IMR-90 (cell line): ENCODE measurements around the gene MAN1A2. TPM values are rescaled to one million over a fixed set of nuclear protein-coding genes. Genes with fewer than 3 reads are reported as not detected.

Experiments
- ATAC-seq: fragments of 200-7000 bp; cut with Tn5 transposase; 2 replicates; pipeline ENCODE4 v1.9.1; 2020; ENCODE audit warnings: low read depth, mild to moderate bottlenecking, moderate library complexity
- BruUV-seq: library from RNA; stranded (reverse); fragments of 400-500 nt; replicated peaks from 2 replicates; lab custom pipeline; 2021; lab: Mats Ljungman, UMichigan
- CTCF ChIA-PET: fragments of 300-600 bp; formaldehyde crosslinking; extraction: SDS; loops from one replicate; lab custom pipeline; 2021; ENCODE audit warnings: antibody characterized with exemption; lab: Yijun Ruan, JAX
- POLR2A ChIA-PET: fragments of 300-600 bp; sonication (Branson Sonifier 250); formaldehyde crosslinking; loops from one replicate; lab custom pipeline; 2022; ENCODE audit warnings: antibody characterized with exemption; ENCODE audit not compliant: unreplicated experiment; lab: Charles Lee
- DNase-seq: peaks from one replicate; pipeline ENCODE4 v3.0.0; 2013
- H2AFZ ChIP-seq: replicated peaks from 2 replicates; pipeline ENCODE3; 2013; ENCODE audit warnings: low read length, mild to moderate bottlenecking; ENCODE audit not compliant: poor library complexity
- H2AK5ac ChIP-seq: 2 replicates; pipeline ENCODE4 v1.6.1; 2013; ENCODE audit warnings: low read depth, low read length, inconsistent platforms
- H2AK9ac ChIP-seq: replicated peaks from 2 replicates; pipeline ENCODE3; 2013; ENCODE audit warnings: mild to moderate bottlenecking, low read depth, low read length, moderate library complexity; ENCODE audit not compliant: poor library complexity
- H2BK120ac ChIP-seq: 2 replicates; pipeline ENCODE4 v1.6.1; 2013; ENCODE audit warnings: low read depth, low read length, inconsistent platforms
- H2BK15ac ChIP-seq: 3 replicates; pipeline ENCODE4 v1.6.1; 2013; ENCODE audit warnings: low read depth, low read length, inconsistent platforms
- H2BK20ac ChIP-seq: 2 replicates; pipeline ENCODE4 v1.6.1; 2013; ENCODE audit warnings: low read depth, mild to moderate bottlenecking, inconsistent platforms, low read length, moderate library complexity
- H2BK5ac ChIP-seq: 2 replicates; pipeline ENCODE4 v1.6.1; 2013; ENCODE audit warnings: mild to moderate bottlenecking, low read depth, low read length, inconsistent platforms; ENCODE audit not compliant: poor library complexity, severe bottlenecking
- H3K14ac ChIP-seq: replicated peaks from 2 replicates; pipeline ENCODE4 v1.6.1; 2013; ENCODE audit warnings: low read depth, low read length, inconsistent platforms
- H3K18ac ChIP-seq: 2 replicates; pipeline ENCODE4 v1.6.1; 2013; ENCODE audit warnings: low read depth, low read length, control low read depth
- H3K23ac ChIP-seq: 2 replicates; pipeline ENCODE4 v1.6.1; 2013; ENCODE audit warnings: low read depth, low read length, inconsistent platforms
- H3K27ac ChIP-seq: 2 replicates; pipeline ENCODE4 v1.5.1; 2013; ENCODE audit warnings: mild to moderate bottlenecking, control low read depth, low read length; ENCODE audit not compliant: insufficient read depth
- H3K27me3 ChIP-seq: 2 replicates; pipeline ENCODE4 v1.6.1; 2013; ENCODE audit warnings: low read length; ENCODE audit not compliant: control insufficient read depth, insufficient read depth
- H3K36me3 ChIP-seq: 2 replicates; pipeline ENCODE4 v1.6.1; 2013; ENCODE audit warnings: low read length, mixed read lengths; ENCODE audit not compliant: control insufficient read depth, insufficient read depth
- H3K4ac ChIP-seq: 2 replicates; pipeline ENCODE4 v1.6.1; 2013; ENCODE audit warnings: low read depth, low read length, inconsistent platforms
- H3K4me1 ChIP-seq: 2 replicates; pipeline ENCODE4 v1.6.1; 2013; ENCODE audit warnings: low read length, mixed read lengths; ENCODE audit not compliant: control insufficient read depth, insufficient read depth
- H3K4me2 ChIP-seq: 2 replicates; pipeline ENCODE4 v1.6.1; 2013; ENCODE audit warnings: low read depth, mild to moderate bottlenecking, control low read depth, low read length, moderate library complexity
- H3K4me3 ChIP-seq: 2 replicates; pipeline ENCODE4 v1.5.1; 2013; ENCODE audit warnings: low read depth, mild to moderate bottlenecking, control low read depth, low read length, moderate library complexity; ENCODE audit not compliant: insufficient read depth
- H3K56ac ChIP-seq: 2 replicates; pipeline ENCODE4 v1.6.1; 2013; ENCODE audit warnings: low read length, inconsistent platforms; ENCODE audit not compliant: insufficient read depth; ENCODE audit errors: extremely low read depth
- H3K79me1 ChIP-seq, 2 experiments: 2 replicates each; pipeline ENCODE4 v1.6.1; 2013; ENCODE audit warnings: low read length in 2 of 2, inconsistent platforms in 1 of 2, low read depth in 1 of 2
- H3K9ac ChIP-seq: 2 replicates; pipeline ENCODE4 v1.6.1; 2013; ENCODE audit warnings: low read depth, low read length, control low read depth
- H3K9me1 ChIP-seq: 2 replicates; pipeline ENCODE4 v1.6.1; 2013; ENCODE audit warnings: low read length, inconsistent platforms; ENCODE audit not compliant: insufficient read depth
- H3K9me3 ChIP-seq: 2 replicates; pipeline ENCODE4 v1.6.1; 2013; ENCODE audit warnings: low read length; ENCODE audit not compliant: control insufficient read depth, insufficient read depth
- H4K20me1 ChIP-seq: 2 replicates; pipeline ENCODE4 v1.6.1; 2013; ENCODE audit warnings: low read length, inconsistent platforms; ENCODE audit not compliant: insufficient read depth
- H4K5ac ChIP-seq: 2 replicates; pipeline ENCODE4 v1.6.1; 2013; ENCODE audit warnings: mild to moderate bottlenecking, low read depth, low read length, control low read depth
- H4K8ac ChIP-seq, 2 experiments: 2 replicates each; pipeline ENCODE4 v1.6.1; 2013; ENCODE audit warnings: low read depth in 2 of 2, low read length in 2 of 2, control low read depth in 1 of 2, inconsistent platforms in 1 of 2
- H4K91ac ChIP-seq: 2 replicates; pipeline ENCODE4 v1.6.1; 2013; ENCODE audit warnings: low read depth, low read length, inconsistent platforms; ENCODE audit not compliant: insufficient read depth
- CTCF ChIP-seq: conservative IDR thresholded peaks from 2 replicates; pipeline ENCODE4 v1.5.1; 2012; ENCODE audit warnings: mild to moderate bottlenecking, low read depth, low read length, improper control_type of control experiment
- NFE2L2 ChIP-seq: fragments of 150-350 bp; IDR thresholded peaks from 2 replicates; pipeline ENCODE4 v1.6.1; 2016; ENCODE audit warnings: low read depth, mild to moderate bottlenecking, low read length
- dilution Hi-C: fragments of 300-500 bp; cut with HindIII; formaldehyde crosslinking; loops from one replicate; pipeline ENCODE4 v1.14.3; 2018; ENCODE audit warnings: low sequenced_read_pairs; ENCODE audit not compliant: unreplicated experiment
- in situ Hi-C: fragments of 300-500 bp; cut with MboI; formaldehyde crosslinking; loops from 3 replicates; pipeline ENCODE4 v1.14.3; 2019; ENCODE audit warnings: low sequenced_read_pairs, inconsistent platforms, mixed read lengths
- intact Hi-C: fragments of 100-400 bp; cut with micrococcal nuclease; formaldehyde crosslinking; loops from 2 replicates; pipeline ENCODE4 v1.10.0; 2022
- polyA plus RNA-seq, 3 experiments: library from polyadenylated mRNA; depleted of rRNA; stranded (reverse); fragments of >200 nt; gene quantifications; 2 replicates each; pipeline ENCODE4 v1.2.3, GENCODE V29; 2012; ENCODE audit warnings: low replicate concordance in 1 of 3
- total RNA-seq: library from RNA; depleted of rRNA; stranded (reverse); fragments of >200 nt; gene quantifications from 2 replicates; pipeline ENCODE4 v1.2.3, GENCODE V29; 2012

MAN1A2 gene
- total and polyA plus RNA-seq, 2 of the 4 experiments (the other 2 are of a cell fraction): 12.4 to 29.4 TPM

GRCh38 chr1:117412472-117412871, 45.2 kb downstream of the MAN1A2 start:
- no peaks in the 10 kb centered on the region for H3K9me3 ChIP-seq
- no peak overlapping the region for H4K5ac ChIP-seq
- no peak for TF ChIP-seq CTCF
- peak; percentile 33; the same call in 1 of the 2 replicates for TF ChIP-seq NFE2L2
- no peak overlapping the region for H3K4me3 ChIP-seq
- H2BK120ac ChIP-seq: no peak overlapping the region
- H3K79me1 ChIP-seq: peaks cover 13 to 20% of the 10 kb centered on the region in 2 experiments
- no peak overlapping the region for H3K4me2 ChIP-seq
- H2BK20ac ChIP-seq: no peak overlapping the region
- DNase-seq: no peak
- no peak overlapping the region for H2AFZ ChIP-seq
- no peak overlapping the region for H3K9ac ChIP-seq
- in situ Hi-C loops (no loop called here), dilution Hi-C loops (no loop called here), intact Hi-C loops (no loop called here)
- no peak overlapping the region for H3K18ac ChIP-seq
- H3K36me3 ChIP-seq: peaks cover 8% of the 10 kb centered on the region
- H4K20me1 ChIP-seq: 0 out of 2 replicates have a peak, but pooled peaks cover 5% of the 10 kb centered on the region
- ChIA-PET POLR2A (no interaction called here), CTCF (no interaction called here)
- BruUV-seq: no TSS peak
- H2AK9ac ChIP-seq: no peak overlapping the region
- no peaks in the 10 kb centered on the region for H3K4me1 ChIP-seq
- no peak overlapping the region for H3K56ac ChIP-seq
- H3K9me1 ChIP-seq: no peaks in the 10 kb centered on the region
- H3K27ac ChIP-seq: no peak overlapping the region
- H2BK5ac ChIP-seq: no peak overlapping the region
- no peak overlapping the region for H3K23ac ChIP-seq
- H2BK15ac ChIP-seq: no peak overlapping the region
- H4K91ac ChIP-seq: no peak overlapping the region
- no peak overlapping the region for H3K4ac ChIP-seq
- H3K14ac ChIP-seq: no peak overlapping the region
- H2AK5ac ChIP-seq: no peak overlapping the region
- no peak overlapping the region for H4K8ac ChIP-seq
- no peak for ATAC-seq
- H3K27me3 ChIP-seq: no peaks in the 10 kb centered on the region
